ENCODE data around the gene SUSD1. TPM values are rescaled to one million over a fixed set of nuclear protein-coding genes. Genes with fewer than 3 reads are reported as not detected.

The SUSD1 gene
- total and polyA plus RNA-seq, 4 donors = 1.2 to 19.0 (median 3.2) TPM

GRCh38 chr9:112112941-112113681 lies 62.0 kb downstream of the SUSD1 start:
- H3K27me3 ChIP-seq (ENCODE audit: control insufficient read depth in 4 of 4, insufficient read depth in 4 of 4, low read length in 3 of 4) = no peaks in the 10 kb centered on the region
- H3K4me3 ChIP-seq (ENCODE audit: low read depth in 1 of 3, low read length in 3 of 3) = no peak overlapping the region
- no peak overlapping the region for H3K27ac ChIP-seq (ENCODE audit: low read depth in 1 of 2, low read length in 2 of 2)
- no peak for DNase-seq (ENCODE audit: low spot score)
- H3K36me3 ChIP-seq (ENCODE audit: control insufficient read depth in 4 of 4, insufficient read depth in 3 of 4, low read depth in 1 of 4, low read length in 3 of 4) = no peaks in the 10 kb centered on the region
- no peaks in the 10 kb centered on the region for H3K9me3 ChIP-seq (ENCODE audit: control insufficient read depth in 4 of 4, low read length in 3 of 4)
- 82% methylated on average over 4 of the region's 4 CpGs for WGBS
- no peak overlapping the region for H3K9ac ChIP-seq (ENCODE audit: low read depth in 1 of 2, low read length in 2 of 2)
- TF ChIP-seq RAD21 (IDR thresholded peaks at IDR 0.05) (peak; percentile 98 to 99), RXRA (IDR thresholded peaks at IDR 0.05) (peak in 1 of 2 donors; percentile 25), CTCF (IDR thresholded peaks at IDR 0.05; ENCODE audit: low read depth, low read length, missing input control) (peak; percentile 92), REST (IDR thresholded peaks at IDR 0.05) (no peak)
- H3K4me1 ChIP-seq (ENCODE audit: control insufficient read depth in 4 of 4, insufficient read depth in 4 of 4, low read length in 3 of 4) = peaks cover 3 to 13% (median 9%) of the 10 kb centered on the region in 4 donors

DNA sequence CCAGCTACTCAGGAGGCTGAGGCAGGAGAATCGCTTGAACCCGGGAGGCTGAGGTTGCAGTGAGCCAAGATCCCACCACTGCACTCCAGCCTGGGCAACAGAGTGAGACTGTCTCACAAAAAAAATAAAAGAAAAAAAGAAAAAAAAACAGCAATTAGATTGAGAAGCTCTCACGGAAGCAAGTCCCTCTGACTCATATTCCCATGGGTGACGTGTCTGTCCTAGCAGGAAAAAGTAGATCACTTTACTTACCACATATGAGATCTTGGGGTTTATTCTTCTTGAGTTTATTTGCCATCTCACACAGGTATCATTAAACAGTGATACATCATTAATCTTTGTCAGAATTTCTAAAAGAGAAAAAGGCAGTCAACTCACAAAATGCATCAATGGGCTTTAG lies 62.6 kb downstream of the SUSD1 start:
- WGBS = 96% methylated on average over 4 of the region's 4 CpGs
- Histone ChIP-seq H3K9me3 (ENCODE audit: control insufficient read depth in 4 of 4, low read length in 3 of 4) (no peaks in the 10 kb centered on the region), H3K4me3 (ENCODE audit: low read depth in 1 of 3, low read length in 3 of 3) (no peak overlapping the region), H3K27me3 (ENCODE audit: control insufficient read depth in 4 of 4, insufficient read depth in 4 of 4, low read length in 3 of 4) (no peaks in the 10 kb centered on the region), H3K4me1 (ENCODE audit: control insufficient read depth in 4 of 4, insufficient read depth in 4 of 4, low read length in 3 of 4) (peaks cover 3 to 13% (median 9%) of the 10 kb centered on the region in 4 donors), H3K9ac (ENCODE audit: low read depth in 1 of 2, low read length in 2 of 2) (no peak overlapping the region), H3K36me3 (ENCODE audit: control insufficient read depth in 4 of 4, insufficient read depth in 3 of 4, low read depth in 1 of 4, low read length in 3 of 4) (no peaks in the 10 kb centered on the region), H3K27ac (ENCODE audit: low read depth in 1 of 2, low read length in 2 of 2) (no peak overlapping the region)
- DNase-seq (ENCODE audit: low spot score) = no peak
- no peak for TF ChIP-seq REST (IDR thresholded peaks at IDR 0.05)
- TF ChIP-seq NR2F2 (IDR thresholded peaks at IDR 0.05) = no peak

GRCh38 chr9:112111461-112111860 lies 63.6 kb downstream of the SUSD1 start:
- Histone ChIP-seq H3K9me3 (ENCODE audit: control insufficient read depth in 4 of 4, low read length in 3 of 4) (no peaks in the 10 kb centered on the region), H3K9ac (ENCODE audit: low read depth in 1 of 2, low read length in 2 of 2) (no peak overlapping the region), H3K36me3 (ENCODE audit: control insufficient read depth in 4 of 4, insufficient read depth in 3 of 4, low read depth in 1 of 4, low read length in 3 of 4) (no peaks in the 10 kb centered on the region), H3K4me3 (ENCODE audit: low read depth in 1 of 3, low read length in 3 of 3) (no peak overlapping the region), H3K27ac (ENCODE audit: low read depth in 1 of 2, low read length in 2 of 2) (no peak overlapping the region), H3K27me3 (ENCODE audit: control insufficient read depth in 4 of 4, insufficient read depth in 4 of 4, low read length in 3 of 4) (no peaks in the 10 kb centered on the region), H3K4me1 (ENCODE audit: control insufficient read depth in 4 of 4, insufficient read depth in 4 of 4, low read length in 3 of 4) (peaks cover 3 to 13% (median 9%) of the 10 kb centered on the region in 4 donors)
- WGBS = 92% methylated on average over 8 of the region's 8 CpGs
- DNase-seq (ENCODE audit: low spot score) = no peak
- TF ChIP-seq GABPA (IDR thresholded peaks at IDR 0.05 in 1 of 2, conservative IDR thresholded peaks at IDR 0.05 in 1 of 2) = no peak
- no peak for TF ChIP-seq YY1 (IDR thresholded peaks at IDR 0.05)
- no peak for TF ChIP-seq JUND (IDR thresholded peaks at IDR 0.05)
- TF ChIP-seq, protein P1, sequence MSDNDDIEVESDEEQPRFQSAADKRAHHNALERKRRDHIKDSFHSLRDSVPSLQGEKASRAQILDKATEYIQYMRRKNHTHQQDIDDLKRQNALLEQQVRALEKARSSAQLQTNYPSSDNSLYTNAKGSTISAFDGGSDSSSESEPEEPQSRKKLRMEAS (IDR thresholded peaks at IDR 0.05) = no peak
- TF ChIP-seq EGR1 (IDR thresholded peaks at IDR 0.05; ENCODE audit: low read depth in 2 of 2) = no peak
- no peak for TF ChIP-seq RXRA (IDR thresholded peaks at IDR 0.05)
- no peak for TF ChIP-seq REST (IDR thresholded peaks at IDR 0.05)
- no peak for TF ChIP-seq HNF4G (IDR thresholded peaks at IDR 0.05)
- TF ChIP-seq FOXA2 (IDR thresholded peaks at IDR 0.05) = no peak
- no peak for TF ChIP-seq ATF3 (IDR thresholded peaks at IDR 0.05)

Measured in liver (tissue), 9 donors.